HG03378 (cell line): Measurements from ENCODE around the gene NEDD9.

Experiments
- ATAC-seq: cut with Tn5 transposase; IDR thresholded peaks from one replicate; pipeline ENCODE4 v1.9.1; 2021; ENCODE audit warnings: mild to moderate bottlenecking, moderate library complexity; ENCODE audit not compliant: unreplicated experiment

NEDD9 gene

DNA sequence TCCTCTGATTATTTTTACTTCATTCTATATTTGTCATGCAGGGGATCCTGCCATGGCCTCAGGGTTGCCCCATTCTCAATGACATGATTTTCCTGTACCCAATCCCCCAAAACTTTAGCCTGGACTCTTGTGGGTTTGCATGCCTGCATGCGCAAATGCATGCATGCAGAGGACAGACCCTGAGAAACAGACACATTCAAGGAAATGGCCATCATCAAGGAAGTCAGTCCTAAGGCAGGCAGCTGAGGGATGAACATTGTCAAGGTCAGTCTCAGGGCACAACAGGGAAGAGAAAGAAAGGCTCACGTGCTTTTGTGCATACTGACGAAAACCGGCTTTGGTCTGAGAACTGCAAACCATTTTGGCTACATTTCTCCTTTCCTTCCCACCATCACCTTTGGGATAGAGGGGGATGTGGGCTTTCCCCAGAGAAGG lies 13.1 kb downstream of the NEDD9 start:
- no peak for ATAC-seq

DNA sequence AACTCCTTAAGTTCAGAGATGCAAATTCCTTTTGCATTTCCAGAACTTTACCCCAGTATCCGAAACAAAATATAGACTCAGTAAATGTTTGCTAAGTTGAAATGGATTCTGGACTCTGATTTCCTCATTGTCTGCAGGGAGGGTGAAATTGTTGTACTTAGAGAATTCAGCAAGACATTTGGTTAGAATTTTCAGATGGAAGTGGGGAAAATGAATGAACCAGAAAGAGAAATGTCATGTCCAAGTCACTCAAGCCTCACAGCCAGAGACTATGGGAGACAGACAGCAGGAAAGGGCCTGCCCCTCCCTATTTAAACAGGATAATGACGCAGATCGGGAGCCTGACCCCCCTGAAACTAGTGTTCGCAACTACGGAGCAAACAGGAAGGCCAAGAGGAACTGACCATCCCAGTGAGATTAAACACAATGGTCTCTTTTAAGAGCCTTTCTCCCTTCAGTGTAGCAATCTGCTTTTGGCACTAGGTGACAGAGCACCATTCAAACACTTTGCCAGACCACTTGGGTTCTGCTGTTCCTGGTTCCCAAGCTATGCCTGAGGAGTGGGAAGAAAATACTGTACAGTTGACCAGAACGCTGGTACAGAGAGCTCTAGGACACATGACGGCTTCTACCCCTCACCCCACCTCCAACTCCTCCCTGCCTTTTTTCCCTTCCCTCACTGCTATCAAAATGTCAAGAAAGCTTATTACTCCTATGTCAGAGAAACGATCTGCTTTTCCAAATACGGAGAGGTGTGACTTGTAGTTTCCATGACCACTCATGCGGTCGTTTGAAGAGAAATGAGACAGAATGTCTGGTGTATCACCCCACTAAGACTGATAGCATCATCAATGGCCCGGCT lies 13.7 kb downstream of the NEDD9 start:
- no peak for ATAC-seq

DNA sequence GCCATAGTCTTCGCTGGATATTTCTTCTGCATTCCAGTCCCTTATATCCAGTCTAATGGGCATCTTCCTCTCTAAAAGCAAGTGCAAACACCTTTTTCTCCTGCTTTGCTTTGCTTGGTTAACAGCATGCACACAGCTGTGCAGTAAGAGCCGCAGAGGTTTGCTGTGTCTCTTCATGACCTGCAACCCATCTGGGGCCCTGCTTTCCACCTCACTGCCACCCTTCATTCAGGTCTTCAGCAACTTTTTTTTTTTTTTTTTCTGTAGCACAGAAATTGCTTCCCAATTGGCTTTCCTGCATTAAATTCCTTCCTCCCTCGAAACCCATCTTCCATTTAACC lies 14.4 kb downstream of the NEDD9 start:
- ATAC-seq, result no peak

DNA sequence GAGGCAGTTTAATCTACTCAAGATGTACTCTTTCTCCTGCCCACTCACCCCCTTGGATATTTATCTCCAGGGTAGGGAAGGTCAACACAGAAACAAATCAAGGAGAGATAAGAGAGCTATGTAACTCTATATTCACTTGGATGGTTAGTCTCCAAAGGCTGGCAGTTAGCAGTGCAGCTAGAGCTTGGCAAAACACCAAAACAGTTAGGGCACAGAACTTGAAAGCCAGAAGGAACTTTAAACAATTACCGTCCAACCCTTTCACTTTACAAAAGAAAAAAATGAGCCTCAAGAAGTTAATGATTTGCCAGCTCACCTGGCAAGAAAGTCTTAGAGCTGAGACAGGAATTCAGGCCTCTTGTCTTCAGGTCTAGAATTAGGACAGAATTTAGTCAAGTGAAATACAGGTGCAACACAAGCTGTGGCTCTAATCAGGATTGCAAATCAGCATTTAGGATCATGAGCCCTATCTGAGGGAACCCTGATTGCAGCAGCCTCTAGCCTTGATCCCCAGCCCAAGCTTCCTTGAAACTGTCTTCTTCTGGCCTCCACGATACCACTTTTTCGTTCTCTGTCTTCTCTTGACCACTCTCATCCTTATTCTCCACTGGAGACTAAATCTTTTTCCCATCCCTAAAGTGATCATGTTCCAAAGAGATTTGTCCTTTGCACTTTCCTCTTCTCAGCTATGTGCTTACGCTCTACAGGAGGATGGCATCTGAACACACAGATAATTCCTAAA lies 14.9 kb downstream of the NEDD9 start:
- ATAC-seq, result peak; percentile 50

DNA sequence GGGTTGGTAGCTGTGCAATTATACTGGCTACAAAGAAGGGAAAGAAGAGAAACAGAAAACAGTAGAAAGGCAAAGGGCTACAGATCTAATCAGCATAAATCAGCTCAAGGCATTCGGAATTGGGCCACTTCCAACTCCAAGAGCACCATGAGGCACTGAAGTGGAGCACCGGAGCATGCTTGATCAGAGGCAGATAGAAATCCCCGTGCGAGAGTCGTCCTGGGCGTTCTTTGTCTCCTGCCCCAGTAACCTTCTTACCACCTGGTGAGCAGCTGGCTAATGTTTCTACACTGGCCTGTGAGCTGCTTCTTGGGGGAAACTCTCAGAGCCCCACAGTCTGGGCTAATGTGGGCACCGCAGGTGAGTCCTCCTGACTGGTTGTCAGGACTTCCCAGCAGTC lies 16.7 kb downstream of the NEDD9 start:
- ATAC-seq, result no peak

- ATAC-seq, result no peak
Observed at GRCh38 chr6:11214901-11215300, 17.6 kb downstream of the NEDD9 start.

DNA sequence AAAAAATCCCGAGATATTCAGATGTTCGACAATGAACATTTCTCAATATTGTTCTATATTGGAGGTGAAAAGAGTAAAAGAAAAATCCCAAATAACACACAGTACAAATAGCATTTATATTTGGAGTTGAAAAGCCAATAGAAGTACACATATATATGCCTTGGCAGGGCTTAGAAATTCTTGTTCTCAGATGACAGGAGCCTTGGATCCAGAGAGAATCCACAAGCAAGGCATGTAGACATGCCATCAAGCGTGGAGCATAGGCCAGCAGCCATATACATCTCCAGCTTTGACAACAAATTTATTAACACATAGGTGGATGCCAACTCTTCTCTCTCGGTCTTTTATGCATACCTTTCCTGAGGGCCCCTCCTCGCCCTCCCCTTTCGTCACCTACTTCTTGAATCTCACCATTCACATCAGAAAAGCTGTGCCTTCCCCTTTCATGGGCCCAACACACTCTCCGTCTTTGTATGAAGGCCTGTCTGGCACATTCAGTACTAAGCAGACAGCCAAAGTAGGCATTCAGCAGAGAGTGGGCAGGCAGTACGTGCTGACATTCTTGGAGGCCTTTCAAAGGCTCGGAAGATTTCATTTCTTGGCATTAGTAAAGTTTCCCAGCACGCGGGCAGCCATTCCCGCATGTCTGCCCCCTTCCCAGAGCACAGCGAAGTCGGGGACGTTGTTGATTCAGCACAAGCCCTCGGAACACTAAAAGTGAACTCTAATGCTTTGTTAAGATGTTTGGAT lies 18.2 kb downstream of the NEDD9 start:
- ATAC-seq, result no peak

GRCh38 chr6:11213422-11214021 lies 18.9 kb downstream of the NEDD9 start:
- ATAC-seq, result no peak

DNA sequence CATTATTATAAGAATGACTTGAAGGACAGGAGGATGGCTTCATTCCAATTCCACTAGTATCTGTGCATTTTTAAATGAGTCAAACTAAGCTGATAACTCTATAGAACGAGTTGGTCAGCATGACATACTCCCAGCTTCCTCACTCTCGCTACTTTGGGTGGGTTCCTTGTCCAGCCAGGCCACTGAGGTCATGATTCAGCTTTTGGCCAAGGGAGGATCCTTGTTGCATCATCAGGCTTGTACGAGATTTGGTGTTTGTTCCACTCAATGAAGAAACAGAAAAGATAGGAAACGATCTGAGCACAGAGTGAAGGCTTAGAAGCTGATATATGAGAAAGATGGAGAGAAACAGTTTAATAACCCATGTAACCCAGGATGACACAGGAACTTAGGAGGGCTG lies 19.8 kb downstream of the NEDD9 start:
- no peak for ATAC-seq

DNA sequence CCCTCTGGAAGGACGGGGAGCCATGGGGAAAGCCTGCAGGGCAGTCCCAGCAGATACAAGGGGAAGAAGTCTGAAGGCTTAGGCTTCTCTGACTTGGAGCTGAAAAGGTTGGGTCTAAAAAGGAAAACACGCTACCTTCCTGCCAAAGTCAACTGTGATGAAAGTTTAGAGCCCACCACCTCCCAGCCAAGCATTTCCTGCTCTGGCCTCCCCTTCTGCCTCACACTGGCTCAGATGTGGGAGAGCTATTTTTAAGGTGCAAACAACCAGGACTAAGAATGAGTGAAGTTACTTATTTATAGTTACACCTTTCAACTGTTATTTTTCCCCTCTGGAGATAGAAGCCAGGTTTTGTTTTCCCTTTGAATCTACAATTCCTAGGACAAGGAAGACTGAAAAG lies 21.2 kb downstream of the NEDD9 start:
- ATAC-seq, result no peak

GRCh38 chr6:11210386-11211138 lies 21.9 kb downstream of the NEDD9 start:
- ATAC-seq, result no peak

GRCh38 chr6:11209906-11210305 lies 22.6 kb downstream of the NEDD9 start:
- no peak for ATAC-seq

- ATAC-seq, result no peak
Observed at GRCh38 chr6:11209369-11209768, 23.1 kb downstream of the NEDD9 start.

DNA sequence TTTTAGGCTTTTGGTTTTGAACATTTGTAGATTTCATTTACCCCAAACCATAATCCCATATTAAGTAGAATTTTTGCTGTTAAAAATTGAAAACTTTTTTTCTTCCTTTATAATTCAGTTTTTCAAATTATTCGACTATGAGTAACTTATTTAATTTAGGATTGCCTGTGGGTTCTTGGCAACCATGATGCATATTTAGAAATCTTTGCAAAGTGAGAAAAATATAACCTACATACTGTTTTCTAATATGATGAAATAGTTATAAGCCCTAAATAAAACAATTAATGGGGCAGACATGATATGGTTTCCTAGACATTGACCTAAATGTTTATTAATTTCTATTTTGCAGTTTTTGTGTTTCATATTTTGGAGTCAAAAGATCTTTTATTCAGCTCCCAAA lies 23.6 kb downstream of the NEDD9 start:
- ATAC-seq, result no peak

DNA sequence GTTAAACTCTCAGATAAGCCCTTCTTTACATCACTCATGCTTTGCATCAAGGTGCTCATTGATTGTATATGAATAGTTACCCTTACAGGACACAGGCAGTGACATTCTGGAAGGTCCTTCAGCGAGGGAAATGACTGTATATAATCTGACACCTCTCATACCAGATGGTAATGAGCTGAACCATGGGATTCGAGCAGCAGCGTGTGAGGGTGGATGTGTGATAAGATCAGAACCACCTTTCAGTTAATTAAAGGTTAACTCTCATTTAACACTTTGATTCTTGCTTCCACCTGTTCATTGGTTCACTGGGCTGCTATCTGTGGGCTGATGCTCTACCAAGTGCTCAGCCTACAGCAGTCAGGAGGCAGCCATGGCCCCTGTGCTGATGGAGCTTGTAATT lies 24.2 kb downstream of the NEDD9 start:
- no peak for ATAC-seq

DNA sequence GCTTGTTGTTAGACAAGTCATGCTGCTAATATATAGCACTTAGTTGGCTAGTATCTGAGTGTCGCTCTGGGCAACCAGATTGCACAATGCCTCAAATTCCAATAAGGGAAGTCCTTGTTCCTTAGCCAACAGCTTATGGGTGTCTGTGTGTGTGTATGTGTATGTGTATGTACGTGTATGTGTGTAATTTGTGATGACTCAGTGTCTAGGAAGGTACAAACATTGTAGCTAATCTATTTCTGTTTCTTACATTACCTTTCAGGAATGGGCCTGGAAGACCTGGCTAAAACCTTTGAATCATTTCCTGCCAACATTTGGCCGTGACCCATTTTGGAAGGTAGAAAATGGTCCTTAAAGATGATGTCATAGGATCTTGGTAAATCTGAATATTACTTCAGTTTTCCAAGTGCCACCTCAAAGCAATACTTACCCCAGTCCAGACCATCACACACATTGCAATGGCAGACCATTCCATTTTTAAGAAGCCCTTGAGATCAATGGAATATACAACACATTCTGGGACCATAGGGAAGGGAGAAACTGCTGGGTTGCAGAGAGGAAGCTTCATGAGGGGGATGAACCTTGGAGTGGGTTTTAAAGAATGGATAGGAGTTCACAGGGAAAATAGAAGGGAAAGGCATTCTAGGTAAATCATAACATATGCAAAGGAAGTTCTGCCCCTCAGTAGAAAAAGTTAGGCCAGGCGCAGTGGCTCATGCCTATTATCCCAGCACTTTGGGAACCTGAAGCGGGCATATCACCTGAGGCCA lies 25.1 kb downstream of the NEDD9 start:
- ATAC-seq, result no peak

- no peak for ATAC-seq
Observed at GRCh38 chr6:11206576-11206975, 25.9 kb downstream of the NEDD9 start.

DNA sequence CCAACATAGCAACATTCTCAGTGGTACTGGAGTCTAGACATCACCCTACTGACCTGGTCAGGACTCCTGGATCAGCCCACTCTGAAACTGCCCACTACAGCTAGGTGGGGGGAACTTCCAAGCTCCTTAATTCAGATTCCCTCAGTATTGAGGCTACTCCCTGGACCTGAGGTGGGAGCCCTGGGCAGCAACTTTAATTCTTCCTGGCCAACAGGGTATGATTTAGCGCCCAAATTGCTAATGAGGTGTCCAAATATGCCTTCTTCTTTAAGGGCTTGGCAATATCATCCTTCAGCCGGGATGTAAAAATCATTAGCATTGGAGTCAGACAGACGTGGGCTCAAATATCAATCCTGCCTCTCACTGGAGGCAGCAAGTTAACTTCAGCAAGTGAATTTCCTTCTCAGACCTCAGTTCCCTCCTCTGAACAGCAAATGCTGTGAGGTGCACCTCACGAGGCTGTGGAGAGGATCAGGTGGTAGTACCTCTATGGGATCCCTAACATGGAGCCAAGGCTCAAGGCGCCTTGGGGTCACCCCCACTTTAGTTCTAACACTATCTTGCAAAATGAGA lies 27.6 kb downstream of the NEDD9 start:
- no peak for ATAC-seq

DNA sequence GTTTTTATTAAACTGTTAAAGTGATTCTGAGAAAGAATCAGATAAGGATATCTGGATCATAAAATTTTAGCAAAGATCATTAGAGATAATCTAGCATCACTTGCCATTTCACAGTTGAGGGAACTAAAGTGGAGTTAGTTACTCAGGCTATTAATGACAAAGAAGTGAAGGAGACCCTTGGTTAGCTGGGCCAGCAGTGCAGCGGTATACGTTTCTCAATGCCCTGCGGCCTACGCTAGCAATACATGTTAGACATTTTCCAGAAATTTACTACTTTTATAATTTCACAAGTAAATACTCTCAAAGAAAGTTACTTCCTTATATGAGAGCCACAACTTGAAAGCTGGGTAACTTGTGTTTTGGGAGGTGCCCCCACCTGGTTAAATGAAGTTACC lies 28.5 kb downstream of the NEDD9 start:
- ATAC-seq, result no peak
